IPS-NIHi11 (cell line): ENCODE measurements around the gene KCTD5.
A peak's percentile ranks its signal among the peaks of the same experiment; 100 is the strongest.

Experiments used
- DNase-seq: peaks from one replicate; pipeline ENCODE4 v3.0.0; 2012; ENCODE audit warnings: mixed read lengths, low spot score

The KCTD5 gene

DNA sequence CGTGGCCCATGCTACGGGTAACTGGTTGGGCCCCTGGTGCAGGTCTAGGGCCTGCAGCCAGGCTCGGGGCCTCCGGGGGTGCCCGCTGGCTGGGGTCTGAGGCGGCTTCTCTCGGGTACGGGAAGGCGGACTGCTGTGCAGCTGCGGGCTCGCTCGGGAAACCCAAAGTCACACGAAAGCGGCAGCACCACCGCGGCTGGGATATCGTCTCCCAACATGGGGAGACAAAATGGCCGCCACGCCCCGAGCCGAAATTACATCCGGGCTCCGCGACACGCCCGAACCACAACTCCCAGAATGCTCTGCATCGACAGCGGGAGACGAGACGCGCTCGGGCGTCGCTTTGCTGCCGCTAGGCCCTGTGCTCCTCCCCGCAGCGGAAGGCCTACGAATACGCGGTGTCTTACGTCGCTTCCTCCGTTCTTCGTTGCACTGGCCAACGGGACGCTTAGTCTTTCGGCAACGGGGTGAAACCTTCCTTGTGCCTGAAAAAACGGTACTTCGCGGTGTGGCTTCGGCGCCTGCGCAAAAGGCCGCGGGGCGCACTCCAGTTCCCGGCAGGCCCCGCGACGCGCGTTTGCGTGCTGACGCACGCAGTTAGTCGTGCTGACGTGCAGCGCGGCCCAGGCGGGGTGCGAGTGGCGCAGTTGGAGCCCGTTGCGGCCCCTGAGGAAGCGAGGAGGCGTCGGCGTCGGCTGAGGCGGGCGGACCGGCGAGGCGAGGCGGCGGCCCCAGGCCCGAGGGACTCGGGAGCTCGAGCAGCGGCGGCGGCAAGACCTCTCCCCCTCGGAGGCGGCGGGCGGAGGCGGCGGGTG, 69.9 kb downstream of the KCTD5 start, which contains the start of gene SRRM2:
Gene SRRM2 (plus strand): TSS at position 604 of the 815 bp plus-strand sequence. CDS start 3,727 bp downstream, outside the sequence.
- peak; percentile 95 for DNase-seq

GRCh38 chr16:2752850-2753732, 70.8 kb downstream of the KCTD5 start:
- peak; percentile 90 for DNase-seq

GRCh38 chr16:2753733-2754020, 71.4 kb downstream of the KCTD5 start:
- no peak for DNase-seq

GRCh38 chr16:2755158-2755557, 72.8 kb downstream of the KCTD5 start:
- DNase-seq = no peak

GRCh38 chr16:2756288-2757015, 74.1 kb downstream of the KCTD5 start:
- DNase-seq = no peak

DNA sequence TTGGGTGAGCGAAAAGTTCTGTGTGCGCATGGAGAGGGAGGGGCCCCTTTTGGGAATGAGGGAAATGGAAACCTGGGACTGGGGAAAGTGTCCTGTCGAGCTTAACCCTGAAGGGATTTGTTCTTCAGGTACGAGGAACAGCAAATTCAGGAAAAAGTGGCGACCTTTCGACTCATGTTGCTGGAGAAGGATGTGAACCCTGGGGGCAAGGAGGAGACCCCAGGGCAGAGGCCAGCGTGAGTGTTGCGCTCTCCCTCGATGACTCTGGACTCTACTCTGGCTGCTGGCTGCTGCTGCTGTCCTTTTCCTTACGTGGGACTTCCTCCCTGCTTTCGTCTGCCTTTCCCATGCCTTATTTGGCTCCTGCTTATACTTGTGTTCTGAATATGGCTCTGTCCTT, 75.0 kb downstream of the KCTD5 start:
- DNase-seq = no peak
